ENCODE measurements around the gene AKR1B15.
"Not testable (repeated sequence)": the region's sequence is repeated elsewhere in the genome, so short reads cannot be mapped to it uniquely, and the experiment has no call there.

AKR1B15 gene

DNA sequence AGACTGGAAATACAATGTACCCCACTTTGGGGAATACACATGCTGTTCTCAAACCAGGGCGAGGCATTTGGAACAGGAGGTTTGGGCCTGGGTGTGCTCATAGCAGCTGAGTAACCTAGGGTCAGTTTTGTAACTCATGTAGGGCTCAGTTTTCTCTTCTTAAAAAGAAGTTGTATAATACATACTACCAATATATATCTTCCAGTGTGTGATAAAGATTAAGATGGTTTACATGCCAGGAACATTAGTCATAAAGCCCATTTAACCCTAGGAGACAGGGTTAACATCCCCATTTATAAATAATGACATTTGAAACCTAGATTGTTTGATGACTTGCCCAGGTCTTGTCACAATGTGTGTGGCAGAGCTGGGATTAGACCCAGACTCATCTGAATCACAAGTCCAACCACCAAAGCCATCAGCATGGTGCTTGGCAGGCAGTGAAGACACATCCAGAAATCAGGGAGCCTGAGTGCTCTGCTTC lies 15.6 kb upstream of the AKR1B15 start:
- DNase-seq = no peak

DNA sequence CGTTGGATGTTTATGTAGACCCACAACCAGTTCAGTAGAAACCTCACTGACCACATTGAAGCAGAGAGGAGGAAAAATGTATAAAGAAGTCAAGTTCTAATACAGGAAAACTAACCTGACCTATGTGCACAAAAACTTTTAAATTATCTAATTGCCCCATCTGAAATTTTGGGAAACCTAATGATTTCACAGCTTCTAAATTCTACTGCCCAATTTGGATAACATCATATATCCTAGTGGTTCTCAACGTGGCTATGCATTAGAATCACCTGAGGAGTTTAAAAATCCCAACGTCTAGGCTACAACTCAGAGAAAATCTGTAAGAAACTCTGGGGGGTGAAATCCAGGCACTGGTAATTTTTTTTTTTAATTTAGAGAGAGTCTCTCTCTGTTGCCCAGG lies 14.3 kb upstream of the AKR1B15 start:
- DNase-seq = no peak

DNA sequence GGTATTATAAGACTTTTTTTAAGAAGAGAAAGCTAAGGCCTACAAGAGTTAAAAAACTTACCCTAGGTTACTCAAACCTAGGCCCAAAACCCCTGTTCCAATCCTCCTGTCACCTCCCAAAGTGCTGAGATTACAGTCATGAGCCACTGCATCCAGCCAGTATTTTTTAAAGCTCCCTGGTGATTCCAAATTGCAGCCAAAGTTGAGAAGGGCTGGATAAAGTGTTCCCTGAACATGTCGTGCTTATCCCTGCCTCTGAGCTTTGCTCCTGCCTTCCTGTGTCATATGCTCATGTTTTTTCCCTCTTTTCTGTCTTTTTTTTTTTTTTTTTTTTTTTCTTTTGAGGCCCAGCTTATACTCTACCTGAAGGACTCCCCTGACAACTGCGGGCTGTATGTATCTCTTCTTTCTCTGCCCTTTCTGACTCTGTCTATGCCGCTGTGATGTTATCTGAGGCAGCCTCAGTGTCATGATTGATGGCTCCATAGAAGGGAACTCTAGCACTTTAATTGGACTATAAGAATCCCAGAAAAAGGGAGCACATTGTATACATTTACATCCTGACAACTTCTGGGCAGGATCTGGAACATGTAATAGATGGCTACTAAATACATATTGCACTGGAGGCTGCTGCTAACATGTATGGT lies 13.5 kb upstream of the AKR1B15 start:
- DNase-seq = no peak

DNA sequence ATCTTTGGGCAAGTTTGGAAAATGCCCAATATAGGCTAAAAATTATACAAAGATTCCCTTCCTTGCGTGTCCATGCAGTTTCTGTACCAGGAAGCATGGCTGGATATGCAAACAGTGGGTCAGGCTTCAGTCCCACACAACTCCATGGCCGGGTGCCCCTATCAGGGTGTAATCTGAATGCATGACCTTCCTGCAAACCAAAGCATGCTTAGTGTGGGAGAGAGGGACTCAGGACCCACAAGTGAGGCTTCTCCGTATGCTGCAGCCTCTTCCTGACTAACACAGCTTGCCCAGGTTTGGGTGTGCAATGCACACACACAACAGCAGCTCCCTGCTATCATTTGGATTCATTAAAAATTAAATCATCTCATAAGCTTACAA lies 13.0 kb upstream of the AKR1B15 start:
- DNase-seq = no peak

DNA sequence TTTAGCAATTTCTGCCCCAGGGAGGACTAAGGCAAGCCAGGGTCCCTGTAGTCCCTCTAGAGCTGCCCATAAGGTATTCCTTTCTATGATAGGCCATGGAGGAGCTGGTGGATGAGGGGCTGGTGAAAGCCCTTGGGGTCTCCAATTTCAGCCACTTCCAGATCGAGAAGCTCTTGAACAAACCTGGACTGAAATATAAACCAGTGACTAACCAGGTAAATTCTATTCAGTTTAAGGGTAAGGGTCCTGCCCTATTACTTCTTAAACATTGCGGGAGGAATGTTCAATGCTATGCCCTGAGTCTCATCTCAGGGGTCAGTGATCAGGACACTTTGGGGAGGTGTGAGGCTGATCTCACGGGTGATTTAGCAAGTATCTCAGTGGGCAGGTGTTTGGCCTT lies 12.4 kb upstream of the AKR1B15 start:
- not testable (repeated sequence) for DNase-seq

DNA sequence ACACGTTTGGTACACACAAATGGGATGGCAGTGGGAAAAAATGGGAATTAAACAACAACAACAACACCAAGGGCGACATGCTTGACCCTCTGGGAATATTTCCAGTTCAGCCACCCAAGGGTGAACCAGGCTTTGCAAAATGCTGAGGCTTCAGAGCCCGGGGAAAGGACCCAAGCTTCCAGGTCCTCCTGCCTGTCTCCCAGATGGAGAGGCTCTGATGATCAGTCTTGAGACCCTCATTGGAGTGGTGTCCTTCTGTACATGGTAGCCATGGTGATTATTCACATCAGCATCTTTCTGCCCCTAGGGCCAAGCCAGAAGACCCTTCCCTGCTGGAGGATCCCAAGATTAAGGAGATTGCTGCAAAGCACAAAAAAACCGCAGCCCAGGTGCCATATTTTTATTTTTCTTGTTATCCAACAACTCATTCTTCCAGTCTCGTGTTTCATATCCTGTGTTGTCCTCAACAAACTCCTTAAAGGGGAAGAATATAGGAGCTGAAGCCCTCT lies 11.6 kb upstream of the AKR1B15 start:
- not testable (repeated sequence) for DNase-seq

DNA sequence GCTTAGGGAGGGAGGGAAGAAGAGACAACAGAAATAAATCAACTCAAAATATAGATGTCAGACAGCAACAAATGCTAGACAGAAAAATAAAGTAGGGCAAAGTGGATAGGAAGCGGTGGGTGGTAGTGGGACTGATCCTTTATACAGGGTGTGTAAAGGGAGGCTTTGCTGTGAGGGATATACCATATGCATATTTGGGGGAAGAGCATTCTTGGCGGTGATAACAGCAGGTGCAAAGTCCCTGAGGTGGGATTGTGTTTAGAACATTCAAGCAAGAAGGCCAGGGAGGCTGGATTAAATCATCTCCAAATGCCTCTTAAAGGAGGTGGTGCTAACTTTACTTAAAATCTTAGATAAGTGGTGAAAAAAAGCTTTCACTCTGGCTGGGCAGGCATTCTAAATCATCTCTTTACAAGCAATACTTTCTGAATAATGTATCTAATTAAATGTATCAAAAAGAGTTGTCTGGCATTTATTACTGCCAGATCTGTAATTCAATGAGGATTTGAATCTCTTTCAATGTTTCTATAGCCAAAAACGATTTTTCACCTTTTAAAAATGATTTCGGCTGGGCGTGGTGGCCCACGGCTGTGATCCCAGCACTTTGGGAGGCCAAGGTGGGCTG lies 9.4 kb upstream of the AKR1B15 start:
- DNase-seq = no peak

DNA sequence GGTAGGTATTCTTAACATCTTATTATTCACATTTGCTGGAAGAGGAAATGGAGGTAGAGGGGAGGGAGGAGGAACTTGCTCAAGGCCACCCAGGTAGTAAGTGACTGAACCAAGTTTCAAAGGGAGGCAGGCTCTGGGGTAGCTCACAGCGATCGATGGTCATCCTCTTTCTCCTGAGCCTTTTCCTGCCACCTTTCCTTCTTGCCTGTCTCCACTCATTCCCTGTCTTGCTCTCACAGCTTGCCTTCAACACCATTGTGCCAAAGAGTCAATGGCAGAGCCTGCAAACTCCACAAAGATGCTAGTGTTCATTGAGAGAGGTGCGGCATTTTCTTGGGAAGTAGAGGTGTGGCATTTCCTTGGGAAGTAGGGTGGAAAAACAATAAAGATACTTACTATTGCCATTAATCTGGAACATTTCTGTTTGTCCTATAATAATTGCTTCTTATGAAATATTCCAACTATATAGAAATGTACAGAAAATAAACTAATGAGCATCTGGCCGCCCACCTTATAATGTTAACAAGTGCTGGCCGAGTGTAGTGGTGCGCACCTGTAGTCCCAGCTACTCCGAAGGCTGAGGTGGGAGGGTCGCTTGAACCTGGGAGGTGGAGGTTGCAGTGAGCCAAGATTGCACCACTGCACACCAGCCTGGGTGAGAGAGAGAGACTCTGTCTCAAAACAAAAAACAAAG lies 7.3 kb upstream of the AKR1B15 start:
- DNase-seq = not testable (repeated sequence)

DNA sequence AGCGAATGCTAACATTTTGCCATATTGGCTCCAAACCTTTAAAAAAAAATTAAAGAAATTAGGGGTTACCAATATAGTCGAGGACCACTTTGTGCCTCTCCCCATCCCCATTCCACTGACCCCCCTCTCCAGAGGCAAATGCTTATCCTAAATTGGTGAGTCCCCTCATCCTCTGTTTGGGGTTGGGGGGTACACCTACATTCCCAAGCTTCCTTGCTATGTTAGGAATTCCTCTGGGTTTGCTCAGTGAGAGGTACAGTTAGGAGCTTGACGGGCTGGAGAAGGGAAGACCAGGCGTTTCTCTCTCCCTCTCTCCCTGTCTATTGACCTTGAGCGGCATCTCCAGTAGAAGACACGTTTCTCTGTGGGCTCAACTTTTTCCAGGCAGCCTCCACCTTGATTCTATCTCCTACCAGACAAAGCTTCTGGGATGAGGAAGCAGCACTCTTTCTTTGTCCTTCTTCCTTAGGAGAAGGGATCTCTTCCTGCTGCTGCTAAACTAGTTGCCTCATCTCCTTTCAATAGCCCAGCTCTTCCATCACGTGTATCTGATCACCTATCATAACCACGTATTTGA lies 6.6 kb upstream of the AKR1B15 start:
- no peak for DNase-seq

DNA sequence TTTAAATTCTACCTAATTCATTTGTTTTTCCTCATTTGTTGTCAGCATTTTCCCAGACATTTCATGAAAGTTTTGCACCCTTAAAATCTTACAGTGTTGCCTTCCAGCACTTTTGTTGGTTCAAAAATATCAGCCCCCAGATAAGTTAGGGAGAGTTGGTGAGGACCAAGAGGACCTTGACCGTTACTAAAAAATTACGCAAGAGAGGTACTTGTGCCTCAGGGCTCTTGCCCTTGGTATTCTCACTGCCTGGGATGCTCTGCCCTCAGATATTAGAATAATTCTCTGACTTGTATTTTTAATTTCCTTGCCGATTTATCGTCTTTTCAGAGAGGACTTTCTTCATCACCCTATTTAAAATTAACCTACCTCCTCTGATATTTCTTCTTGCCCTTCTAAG lies 3.5 kb upstream of the AKR1B15 start:
- no peak for DNase-seq

DNA sequence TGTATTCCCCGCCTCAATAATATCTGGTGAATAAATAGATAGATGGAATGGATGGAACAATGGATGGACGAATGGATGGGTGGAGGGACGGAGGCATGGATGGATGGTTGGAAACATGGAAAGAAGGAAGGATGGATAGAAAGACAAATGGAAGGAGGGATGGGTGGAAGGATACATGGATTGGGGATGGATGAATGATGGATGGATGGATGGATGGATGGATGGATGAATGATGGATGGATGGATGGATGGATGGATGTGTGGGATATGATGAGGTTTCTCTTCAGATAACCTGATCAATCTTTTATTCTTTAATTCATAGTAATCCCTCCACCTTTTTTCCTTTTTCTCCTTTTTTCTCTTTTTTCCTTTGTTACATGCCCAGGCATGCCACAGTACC lies 3.0 kb upstream of the AKR1B15 start:
- no peak for DNase-seq

DNA sequence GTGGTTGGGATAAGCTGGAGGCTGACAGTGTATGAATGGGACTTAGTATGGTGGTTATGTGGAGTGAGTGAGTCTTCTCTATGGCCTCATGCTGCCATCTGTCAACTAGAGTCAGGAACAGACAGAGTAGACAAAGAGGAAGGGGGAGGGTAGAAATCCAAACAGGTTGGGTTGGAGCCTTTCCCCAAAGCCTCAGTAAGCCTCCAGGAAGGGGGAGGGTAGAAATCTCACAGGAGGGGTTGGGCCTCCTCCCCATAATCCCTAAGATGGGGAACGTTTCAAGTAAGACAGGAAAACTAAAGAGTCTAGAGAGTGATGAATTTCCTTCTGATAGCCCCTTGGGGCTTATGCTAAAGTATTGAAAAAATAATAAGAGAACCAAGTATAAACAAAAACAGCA lies 2.0 kb upstream of the AKR1B15 start:
- no peak for DNase-seq

DNA sequence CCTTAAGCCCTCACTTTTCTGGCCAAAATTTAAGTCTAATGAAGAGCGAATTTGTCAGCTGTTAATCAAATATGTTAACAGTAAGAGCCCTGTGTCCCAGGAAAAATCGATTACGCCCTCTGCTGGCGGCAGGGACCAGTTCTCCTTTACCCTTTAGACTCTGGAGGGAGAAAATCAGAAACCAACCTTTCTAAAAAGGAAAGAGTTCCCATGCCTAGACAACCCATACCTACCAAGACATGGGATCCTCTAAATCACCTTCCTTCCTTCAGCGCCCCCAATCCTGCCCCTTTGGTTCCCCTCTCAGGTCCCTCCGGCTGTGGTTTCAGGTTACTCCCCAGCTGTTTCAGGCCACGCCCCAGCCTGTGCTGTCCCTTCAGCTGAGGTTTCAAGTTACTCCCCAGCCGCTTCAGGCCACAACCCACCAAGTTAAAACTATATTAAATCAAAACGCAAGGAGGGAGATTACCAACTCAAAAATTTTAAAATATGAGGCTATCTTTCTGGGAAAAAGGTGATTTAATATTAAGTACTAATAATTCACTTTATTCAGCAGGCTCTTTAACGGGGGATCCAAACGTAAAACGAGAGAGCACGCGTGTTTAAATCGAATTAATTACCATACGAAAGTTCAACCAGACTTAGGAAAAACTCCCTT lies 1.4 kb upstream of the AKR1B15 start:
- DNase-seq = peak; percentile 47 to 53

DNA sequence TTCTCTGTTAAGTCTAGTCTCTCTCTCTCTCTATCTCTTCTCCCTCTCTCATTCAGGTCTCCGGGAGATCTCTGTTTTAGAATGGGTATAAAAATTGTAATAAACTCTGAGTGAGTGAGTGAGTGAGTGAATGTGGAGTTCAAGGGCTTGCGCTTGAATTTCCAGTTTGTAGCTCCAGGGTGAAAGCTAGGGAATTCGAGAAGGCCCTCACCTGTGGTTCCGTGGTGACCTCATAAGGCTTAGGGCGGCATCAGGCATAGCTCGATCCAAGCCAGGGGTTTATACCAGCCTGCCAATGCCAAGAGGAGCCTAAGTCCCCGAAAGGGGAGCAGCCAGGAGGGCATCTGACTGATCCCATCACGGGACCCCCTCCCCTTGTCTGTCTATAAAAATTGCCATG lies 456 bp downstream of the AKR1B15 start:
- no peak for DNase-seq

DNA sequence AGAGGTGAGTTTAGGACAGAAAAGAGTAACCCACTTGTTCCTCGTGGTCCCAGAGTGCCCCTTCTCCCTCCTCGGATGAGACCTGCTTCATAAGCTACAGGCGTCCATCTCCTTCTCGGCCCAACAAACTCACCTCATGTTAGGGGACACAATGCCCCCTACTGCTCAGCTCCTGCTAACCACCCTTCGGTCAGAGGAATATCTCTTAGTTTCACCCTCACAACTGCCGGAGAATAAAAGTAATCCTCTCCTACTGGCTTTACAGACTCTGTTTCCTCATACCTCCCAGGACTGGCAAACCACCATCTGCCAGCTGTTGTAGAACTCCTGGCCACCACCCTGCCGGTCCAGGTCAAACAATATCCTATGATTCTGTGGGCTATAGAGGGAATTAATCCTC lies 3.2 kb downstream of the AKR1B15 start:
- no peak for DNase-seq

DNA sequence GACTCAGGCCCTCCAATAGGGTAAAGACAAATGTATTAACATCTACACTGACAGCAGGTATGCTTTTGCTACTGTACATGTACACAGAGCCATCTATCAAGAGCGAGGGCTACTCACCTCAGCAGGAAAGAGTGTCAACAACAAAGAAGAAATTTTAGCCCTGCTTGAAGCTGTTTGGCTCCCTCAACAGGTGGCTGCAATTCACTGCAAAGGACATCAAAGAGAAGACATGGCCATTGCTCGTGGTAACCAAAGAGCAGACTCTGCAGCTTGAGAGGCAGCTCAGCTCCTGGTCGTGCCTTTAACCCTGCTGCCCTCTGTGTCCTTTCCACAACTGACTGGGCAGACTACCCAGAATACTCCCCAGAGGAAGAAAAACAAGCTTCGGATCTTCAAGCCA lies 5.1 kb downstream of the AKR1B15 start:
- DNase-seq = no peak

DNA sequence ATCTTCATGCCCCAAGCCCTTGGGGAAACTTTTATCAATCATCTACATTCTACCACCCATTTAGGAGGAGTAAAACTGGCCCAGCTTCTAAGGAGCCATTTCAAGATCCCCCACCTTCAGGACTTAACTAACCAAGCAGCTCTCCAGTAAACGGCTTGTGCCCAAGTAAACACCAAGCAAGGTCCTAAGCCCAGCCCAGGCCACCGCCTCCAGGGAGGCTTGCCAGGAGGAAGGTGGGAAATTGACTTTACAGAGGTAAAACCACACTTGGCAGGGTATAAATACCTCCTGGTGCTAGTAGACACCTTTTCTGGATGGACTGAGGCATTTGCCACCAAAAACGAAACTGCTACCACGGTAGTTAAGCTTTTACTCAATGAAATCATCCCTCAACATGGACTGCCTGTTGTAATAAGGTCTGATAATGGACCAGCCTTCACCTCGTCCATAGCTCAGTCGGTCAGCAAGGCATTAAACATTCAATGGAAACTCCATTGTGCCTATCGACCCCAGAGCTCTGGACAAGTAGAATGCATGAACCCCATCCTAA lies 5.6 kb downstream of the AKR1B15 start:
- no peak for DNase-seq

DNA sequence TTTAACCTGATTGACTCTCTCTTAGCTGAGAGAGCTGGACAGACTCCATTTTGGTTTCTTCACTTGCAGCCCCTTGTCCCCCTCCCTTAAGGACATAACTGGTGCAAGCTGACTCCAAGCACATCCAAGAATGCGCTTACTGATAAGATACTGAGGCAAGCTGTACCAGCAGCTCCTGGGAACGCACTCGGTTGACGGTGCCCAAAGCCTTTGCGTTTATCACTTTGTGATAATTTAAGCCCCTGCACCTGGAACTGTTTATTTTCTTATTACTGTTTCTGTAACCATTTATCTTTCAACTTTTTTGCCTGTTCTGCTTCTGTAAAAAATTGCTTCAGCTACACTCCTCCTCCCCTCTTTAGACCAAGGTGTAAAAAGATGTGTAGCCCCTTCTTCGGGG lies 8.5 kb downstream of the AKR1B15 start:
- DNase-seq = no peak

DNA sequence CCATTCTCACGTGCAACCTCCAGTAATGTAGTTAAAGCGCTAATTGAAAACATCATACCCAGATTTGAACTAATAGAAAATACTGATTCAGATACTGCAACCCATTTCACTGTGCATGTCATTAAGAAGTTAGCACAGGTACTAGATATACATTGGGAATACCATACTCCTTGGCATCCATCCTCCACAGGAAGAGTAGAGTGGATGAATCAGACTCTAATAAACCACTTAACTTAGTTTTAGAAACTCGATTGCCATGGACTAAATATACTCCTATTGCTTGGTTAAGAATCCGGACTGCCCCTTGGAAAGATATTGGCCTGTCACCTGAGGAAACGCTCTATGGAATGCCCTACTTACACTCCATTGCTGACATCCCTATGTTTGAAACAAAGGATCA lies 9.5 kb downstream of the AKR1B15 start:
- no peak for DNase-seq

DNA sequence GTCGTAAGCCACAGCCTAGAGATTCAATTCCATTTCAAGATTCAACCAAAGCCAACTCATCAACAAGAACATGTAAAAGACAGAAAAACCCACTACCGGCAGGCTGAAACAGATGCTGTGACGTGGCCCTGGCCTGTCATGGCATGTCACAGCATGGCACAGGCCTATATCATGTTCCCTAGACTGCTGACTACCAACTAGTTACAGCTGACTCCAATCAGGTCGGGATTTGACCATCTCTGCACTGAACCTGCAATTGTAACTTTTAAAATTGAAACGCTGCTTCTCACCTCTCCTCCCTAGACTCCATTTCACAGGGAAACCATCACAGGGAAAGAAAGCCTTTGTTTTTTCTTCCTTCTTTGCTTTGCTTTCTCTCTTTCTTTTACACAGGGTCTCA lies 12.7 kb downstream of the AKR1B15 start:
- not testable (repeated sequence) for DNase-seq

DNA sequence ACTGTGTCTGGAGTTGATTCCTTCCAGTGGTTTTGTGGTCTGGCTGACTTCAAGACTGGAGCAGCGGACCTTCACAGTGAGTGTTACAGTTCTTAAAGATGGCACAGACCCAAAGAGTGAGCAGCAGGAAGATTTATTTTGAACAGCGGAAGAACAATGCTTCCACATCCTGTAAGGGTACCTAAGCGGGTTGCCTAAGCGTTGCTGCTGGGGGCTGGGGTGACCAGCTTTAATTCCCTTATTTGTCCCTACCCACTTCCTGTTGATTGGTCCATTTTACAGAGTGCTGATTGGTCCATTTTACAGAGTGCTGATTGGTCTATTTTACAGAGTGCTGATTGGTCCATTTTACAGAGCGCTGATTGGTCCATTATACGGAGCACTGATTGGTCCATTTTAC lies 13.2 kb downstream of the AKR1B15 start:
- DNase-seq = no peak

DNA sequence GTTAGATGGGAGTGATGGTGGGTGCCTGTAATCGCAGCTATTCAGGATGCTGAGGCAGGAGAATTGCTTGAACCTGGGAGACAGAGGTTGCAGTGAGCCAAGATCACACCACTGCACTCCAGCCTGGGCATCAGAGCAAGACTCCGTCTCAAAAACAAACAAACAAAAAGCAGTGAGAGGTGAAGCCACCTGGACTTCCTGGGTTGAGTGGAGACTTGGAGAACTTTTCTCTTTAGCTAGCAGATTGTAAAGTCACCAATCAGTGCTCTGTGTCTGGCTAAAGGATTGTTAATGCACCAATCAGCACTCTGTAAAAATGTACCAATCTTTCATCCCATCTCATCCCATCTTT lies 14.5 kb downstream of the AKR1B15 start:
- not testable (repeated sequence) for DNase-seq

DNA sequence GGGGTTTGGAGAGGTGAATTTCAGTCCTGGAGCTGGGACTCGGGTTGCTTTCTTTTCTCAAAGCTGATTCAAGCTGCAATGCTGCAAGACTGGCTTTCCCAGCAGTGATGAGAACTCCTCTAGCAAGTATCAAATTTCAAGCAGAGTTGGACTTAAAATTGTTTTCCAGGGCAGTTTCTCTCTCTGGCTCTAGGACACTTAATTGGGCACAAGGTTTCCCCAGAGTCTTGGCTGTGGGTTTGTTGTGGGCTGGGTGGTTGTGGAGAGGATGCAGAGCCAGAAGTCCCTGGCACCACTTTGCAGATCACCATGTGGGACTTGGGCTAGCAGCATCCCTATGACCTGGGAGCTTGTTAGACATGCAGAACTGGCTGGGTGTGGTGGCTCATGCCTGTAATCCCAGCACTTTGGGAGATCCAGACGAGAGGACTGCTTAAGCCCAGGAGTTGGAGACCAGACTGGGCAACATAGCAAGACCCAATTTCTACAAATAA lies 16.8 kb downstream of the AKR1B15 start:
- DNase-seq = no peak

Measured in AML-193 (cell line).